Suppressor macrophage (primary cell): ENCODE data around the gene RUNX1.

Experiments
- DNase-seq, 4 experiments: peaks; one replicate each; pipeline ENCODE4 v3.0.0-alpha.2; 2020 to 2022

RUNX1 gene

DNA sequence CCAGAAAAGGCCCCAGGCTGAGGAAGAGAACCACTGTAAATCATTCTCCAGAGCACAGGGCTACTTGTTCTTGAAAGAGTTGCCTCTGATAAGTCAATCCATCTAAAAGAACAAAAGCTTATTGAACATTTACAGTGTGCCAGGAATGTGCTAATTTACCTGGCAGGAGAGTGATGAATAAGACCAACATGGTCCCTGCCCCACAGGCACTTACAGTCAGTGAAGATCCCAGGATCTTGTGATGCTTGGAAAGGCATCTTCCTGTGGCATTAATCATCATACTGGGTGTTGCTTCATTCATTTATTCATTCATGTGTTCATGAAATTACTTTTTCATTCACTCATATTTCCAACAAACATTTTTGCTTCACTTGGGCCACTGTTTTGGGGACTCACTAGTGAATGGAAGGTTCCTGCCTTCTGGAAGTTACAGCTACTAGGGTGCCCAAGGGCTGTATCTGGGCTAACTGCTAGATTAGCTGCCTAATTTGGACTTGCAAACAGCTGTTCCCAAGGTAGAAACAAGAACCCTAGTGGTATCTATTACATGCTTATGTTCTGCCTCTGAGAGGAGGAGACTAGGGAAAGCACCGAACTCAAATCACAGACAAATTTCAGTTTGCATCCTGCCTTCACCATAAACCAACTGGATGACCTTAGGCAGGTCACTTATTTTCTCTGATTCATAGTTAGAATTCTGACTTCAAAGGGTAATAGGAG is 246.8 kb downstream of the RUNX1 start:
- peak in 2 of 4 experiments; percentile 38 to 49 for DNase-seq

DNA sequence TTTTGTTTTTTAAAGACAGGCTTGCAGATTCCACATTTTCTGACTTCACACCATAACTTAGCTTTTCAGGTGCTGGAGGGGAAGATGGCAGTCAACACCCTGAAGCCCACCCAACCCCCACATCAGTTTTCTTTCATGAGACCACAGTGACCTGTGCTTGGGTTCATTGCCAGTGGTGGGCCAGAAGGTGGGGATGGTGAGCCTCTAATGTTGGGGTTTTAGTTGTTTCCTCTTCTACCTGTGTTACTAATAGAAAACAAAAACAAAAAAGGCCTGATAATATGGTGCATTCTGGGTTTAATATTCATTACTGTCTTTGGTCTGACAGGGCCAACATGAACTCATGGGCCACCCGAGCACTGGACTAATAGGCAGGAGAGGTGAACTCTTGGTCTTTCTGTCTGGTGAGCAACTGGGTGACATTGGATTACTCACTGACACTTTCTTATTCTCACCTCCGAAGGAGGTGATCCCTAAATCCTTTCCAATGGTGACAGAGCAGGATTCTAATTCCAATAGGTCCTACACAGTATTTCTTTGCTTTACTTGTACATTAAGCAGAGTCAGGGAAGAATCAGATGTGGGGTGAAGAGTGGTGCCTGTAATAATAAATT is 247.5 kb downstream of the RUNX1 start:
- peak in 1 of 4 experiments; percentile 43 for DNase-seq

DNA sequence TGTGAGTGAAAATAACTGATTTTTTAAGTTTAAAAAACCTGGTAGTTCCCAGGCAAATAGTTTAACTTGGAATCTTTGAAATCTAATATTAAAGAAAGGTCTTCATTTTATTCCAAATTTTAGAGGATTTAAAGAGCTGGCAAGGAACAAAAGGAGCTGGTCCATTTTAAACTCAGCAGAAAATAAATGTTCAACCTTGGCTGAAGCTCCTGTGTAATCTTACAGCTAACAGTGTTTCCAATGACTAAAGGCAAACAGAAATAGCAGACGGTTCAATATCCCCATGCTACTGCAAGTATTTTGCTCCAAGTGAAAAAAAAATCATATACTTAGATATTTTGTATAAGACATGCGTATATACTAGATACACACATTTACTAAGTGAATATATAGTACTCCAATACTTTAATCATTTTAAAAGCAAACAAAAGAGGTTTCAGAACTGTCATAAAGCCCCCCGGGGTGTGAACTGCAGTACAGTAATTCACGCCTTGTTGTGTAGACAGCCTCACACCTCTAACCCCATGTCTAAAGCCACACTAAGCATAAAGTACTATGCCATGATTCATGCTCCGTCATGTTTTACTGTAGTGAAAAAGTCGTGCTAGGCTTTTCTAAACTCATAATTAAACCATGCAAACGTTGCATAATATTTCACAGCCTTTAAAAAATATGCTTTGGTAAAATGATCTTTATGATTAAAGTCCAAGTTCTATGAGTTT is 248.1 kb downstream of the RUNX1 start:
- no peak for DNase-seq

DNA sequence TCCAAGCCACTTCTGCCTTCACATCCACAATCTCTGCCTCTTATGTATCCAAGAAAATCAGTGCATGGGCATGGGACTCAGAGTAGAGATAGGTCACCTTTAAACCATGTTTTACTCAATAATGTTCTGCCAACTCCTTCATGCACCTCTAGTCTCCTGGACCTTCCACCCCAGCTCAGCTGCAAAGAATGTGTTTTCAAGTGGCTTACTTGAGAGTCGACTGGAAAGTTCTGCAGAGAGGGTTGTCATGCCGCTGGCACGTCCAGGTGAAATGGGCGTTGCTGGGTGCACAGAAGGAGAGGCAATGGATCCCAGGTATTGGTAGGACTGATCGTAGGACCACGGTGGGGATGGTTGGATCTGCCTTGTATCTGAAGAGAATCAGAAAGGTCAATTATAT is 250.0 kb downstream of the RUNX1 start:
- no peak for DNase-seq

DNA sequence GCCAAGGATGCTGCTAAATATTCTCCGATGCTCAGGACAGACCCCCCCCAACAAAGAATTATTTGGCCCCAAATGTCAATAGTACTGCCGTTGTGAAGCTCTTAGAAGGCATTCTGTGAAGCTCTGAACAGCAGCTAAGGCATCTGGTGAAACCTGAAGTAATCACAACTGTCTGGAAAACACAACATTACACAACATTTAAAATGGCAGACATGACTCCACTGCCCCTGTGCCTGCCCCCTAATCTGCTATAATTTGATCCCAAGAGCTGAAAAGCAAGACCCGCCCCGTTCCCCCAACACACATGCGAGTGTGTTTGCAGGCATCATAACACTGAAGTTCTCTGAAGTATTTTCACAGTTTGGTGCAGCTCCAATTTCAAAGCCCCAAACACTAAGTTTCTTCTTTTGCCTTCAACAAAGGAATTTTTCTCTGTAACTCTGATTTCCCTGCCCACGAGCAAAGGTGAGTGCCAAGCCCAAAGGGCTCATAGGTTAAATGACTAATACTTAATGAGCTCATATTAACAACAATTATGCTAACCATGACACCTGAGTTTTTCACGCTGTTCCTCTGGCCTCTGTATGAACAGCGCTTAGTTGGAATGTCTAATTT is 251.1 kb downstream of the RUNX1 start:
- DNase-seq = no peak

DNA sequence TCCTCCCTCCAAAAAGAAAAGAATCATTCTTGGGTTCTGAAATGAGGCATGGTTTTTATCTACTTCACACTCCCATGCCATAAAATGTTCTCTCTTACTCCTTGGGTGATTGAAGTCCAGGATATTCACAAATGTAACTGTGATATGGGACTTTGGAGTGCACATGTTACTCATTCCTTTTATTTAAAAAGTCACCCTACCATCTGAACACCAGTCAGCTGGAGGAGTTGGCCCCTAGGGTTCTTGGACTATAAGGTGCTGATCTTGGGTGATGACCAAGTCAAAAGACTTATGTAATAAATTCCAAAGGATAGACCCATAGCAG is 251.9 kb downstream of the RUNX1 start:
- no peak for DNase-seq

DNA sequence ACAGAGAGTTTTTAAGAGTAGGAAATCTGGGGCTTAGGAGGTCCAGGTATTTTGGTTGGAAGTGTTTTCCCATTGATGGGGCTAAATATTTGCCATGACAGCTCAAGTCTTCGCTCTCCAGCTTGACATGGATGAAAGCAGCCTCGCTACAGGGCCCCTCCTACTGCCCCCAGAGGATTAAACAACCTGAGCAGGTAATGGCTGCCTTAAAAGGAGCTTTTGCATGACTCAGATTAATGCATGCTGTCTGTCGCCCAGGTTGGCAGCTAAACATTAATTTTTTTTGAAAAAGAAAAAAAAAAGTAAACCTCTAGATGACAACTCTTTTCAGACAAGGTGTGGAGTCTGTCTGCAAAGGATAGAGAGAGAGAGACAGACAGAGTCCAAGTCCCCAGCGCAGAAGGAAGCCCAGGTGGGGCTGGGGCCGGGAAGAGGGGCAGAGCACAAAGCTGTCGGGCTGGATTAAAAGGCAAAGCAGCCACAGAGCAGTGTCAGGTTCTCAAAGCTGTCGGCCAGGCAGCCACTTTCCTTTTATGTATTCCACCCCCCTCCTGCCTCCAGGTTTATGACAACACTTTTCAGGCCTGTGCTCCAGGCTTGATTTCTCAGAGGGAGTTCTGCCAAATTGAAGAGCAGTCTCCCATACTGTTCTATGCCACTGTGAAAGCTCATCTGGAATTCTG is 252.4 kb downstream of the RUNX1 start:
- DNase-seq = no peak

DNA sequence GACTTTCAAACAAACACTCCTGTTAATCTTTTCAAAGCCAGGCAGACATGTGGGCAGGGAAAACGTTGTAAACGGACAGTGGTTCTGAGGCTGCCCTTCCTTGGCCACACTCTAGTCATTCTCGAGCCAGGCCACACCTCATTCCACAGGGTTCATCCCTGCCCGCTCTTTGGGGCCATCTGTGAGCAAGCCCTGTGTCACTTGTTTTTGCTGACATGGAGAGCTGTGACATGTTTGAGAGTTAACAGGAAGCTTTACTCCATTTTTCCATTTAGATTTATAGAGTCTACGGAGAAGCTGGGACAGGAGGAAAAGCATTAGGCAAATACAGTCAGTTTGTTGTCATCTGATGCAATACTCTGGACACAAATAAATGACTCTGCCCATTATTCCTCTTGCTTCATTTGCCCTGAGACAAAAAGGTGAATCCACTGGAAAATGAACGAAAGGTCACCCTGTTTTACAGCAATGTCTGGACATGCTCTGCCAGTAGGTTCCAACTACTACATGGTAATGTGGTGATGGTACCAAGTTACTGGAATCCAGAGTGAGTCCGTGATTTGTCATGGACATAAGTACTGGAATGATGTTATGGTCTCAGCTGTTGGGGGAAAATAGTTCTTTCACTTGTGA is 253.4 kb downstream of the RUNX1 start:
- DNase-seq = peak in 3 of 4 experiments; percentile 24 to 39 (median 30)

DNA sequence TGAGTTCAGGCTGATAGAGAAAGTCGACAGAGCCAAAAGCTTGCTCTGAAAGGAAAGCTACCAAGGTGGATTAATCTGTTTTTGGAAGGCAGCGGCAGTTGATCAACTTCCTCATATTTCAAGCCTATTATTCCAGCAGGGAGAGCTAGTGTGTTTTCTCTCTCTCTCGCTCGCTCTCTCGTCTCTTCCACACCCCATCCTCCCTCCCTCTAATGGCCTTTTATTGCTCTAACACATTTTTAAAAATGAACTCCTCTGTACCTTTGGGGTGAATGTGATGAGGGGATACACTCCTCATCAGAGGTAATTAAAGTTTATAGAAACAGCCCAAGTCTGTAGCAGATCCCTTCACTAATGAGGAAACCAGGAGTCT is 253.9 kb downstream of the RUNX1 start:
- peak in 3 of 4 experiments; percentile 16 to 40 (median 39) for DNase-seq

DNA sequence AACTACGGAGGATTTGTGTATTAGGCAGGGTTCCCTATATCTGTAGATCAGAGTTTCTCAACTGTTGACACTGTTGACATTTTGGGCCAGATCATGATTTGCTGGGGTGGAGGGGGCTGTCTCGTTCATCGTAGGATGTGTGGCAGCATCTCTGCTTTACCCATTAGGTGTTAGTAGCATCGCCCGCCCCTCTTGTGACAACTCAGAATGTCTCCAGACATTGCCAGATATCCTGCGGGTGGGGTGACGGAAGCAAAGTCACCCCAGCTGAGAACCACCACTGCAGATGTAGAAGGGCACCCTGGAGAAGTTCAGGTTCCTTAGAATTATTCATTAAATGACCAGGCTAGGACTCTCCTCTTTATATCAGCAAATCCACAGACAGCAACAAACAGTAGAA is 254.4 kb downstream of the RUNX1 start:
- no peak for DNase-seq

DNA sequence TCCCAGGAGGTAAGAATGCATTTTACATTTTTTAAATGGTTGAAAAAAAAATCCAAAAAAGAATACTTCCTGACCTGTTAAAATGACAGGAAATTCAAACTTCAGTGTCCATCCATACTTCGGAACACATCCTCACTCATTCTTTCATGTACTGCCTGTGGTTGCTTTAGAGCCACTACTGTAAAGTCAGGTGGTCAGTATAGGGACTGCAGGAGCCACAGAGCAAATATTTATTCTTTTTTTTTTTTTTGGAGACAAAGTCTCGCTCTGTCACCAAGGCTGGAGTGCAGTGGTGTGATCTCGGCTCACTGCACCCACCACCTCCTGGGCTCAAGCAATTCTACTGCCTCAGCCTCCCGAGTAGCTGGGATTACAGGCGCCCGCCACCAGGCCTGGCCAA is 255.6 kb downstream of the RUNX1 start:
- DNase-seq = no peak

DNA sequence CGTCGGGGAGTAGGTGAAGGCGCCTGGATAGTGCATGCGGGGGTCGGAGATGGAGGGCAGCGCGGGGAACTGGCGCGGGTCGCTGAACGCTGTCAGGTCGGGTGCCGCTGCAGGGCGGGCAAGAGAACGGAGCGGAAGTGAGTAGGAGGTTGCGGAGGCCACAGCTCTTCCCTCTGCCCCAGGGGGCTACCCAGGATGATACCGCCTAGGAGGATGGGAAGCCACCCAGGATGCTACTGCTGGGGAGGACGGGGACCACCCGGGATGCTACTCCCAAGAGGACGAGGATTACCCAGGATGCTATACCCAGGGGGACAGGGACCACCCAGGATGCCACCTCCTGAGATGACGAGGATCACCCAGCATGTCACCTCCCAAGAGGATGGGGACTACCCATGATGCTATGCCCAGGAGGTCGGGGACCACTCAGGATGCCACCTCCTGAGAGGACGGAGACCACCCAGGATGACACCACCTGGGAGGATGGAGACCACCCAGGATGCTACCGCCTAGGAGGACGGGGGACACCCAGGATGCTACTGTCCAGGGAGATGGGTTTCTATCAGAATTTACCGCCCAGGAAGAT is 256.5 kb downstream of the RUNX1 start:
- DNase-seq = no peak

DNA sequence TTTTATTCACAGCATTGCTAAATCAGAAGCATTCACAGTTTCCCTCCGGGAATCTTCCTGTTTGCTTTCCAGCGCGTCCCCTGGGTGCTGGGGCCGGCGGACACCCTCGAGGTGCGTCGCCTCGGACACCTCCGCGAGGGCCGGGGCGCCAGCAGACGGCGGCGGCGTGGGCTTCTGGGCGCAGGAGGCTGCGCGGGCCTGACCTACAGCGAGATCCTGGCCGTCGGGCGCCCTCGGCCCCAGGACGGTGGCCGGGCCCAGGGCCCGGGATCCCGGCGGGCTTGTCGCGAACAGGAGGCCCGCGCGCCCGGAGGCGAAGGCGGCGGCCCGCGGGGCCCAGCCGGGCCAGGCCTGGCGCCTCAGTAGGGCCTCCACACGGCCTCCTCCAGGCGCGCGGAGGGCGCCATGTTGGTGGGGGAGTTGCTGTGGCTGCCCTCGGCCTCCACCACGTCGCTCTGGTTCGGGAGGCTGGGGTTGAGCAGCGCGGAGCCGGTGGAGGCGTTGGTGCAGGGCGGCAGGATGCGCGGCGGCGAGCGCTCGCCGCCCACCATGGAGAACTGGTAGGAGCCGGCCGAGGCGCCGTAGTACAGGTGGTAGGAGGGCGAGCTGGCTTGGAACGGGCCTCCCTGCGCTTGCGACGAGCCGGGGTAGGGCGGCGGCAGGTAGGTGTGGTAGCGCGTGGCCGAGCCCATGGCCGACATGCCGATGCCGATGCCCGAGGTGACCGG is 257.2 kb downstream of the RUNX1 start:
- DNase-seq = no peak

DNA sequence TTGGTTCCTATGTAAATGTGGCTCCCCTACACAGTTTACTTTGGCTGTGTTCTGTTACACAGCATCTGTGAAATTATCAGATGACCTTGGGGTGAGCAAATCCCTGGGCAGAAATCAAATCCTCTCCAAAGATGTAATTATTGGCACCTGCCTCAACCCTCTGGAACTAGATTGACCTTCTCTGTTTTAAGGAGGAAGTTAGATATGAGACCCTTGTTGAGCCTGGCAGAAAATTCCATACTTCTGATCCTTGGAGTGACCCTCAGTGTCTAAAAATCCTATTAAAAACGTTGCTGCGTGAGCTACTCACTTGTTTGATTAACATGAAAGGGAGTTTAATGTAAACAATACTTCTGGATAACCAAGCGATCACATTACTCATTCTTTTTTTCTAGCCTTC is 258.3 kb downstream of the RUNX1 start:
- no peak for DNase-seq

DNA sequence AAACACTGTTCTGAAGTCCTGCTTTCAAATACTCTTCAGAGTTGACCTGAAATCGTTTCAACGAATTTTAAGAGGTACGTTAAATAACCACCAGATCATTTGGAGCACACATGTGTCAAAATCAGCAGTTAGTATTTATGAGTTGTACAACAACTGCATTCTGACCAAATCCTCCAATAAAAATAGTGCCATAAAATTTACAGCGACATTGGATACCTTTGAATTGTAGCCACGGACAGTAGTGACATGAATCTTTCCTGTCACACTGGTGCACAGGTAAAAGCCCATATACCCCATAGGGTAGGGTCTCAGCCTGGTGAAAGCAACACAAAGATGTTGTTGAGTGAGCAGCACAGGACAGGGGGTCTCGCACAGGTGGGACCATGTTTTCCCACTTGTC is 258.8 kb downstream of the RUNX1 start:
- DNase-seq = no peak

DNA sequence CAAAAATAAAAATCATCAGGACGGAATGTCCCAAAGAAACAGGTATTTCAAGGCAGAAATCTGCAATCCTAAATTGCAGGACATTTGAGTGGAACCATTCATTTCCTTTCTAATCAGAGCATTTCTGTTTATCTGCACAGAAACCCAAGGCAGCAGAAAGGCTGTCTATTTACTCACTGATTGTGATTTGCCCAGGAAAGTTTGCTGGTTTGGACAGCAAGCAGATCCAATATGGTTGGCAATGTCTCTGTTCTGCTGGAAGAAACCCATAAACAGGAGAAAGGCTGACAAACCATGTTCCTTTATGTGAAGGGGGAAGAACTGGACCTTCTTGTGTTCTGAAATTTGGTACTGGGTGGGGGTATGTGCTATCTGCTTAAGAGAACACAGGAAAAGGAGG is 260.2 kb downstream of the RUNX1 start:
- no peak for DNase-seq

DNA sequence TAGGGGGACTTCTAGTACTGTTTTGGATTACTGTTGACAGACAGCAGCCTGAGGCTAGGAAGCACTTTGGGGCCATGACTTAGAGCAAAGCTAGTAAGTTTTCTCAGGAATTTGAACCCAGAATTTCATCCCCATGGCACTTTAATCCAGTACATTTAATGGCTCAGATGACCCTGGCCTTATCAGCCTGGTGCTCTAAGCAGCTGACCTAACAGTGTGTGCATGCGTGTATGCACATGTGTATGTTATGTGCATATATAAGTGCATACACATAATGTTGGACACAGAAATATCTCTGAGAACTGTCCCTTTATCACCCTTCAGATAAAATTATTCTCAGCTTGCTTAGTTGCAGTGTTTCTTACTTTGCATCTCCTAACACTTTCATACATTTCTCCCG is 265.3 kb downstream of the RUNX1 start:
- no peak for DNase-seq

DNA sequence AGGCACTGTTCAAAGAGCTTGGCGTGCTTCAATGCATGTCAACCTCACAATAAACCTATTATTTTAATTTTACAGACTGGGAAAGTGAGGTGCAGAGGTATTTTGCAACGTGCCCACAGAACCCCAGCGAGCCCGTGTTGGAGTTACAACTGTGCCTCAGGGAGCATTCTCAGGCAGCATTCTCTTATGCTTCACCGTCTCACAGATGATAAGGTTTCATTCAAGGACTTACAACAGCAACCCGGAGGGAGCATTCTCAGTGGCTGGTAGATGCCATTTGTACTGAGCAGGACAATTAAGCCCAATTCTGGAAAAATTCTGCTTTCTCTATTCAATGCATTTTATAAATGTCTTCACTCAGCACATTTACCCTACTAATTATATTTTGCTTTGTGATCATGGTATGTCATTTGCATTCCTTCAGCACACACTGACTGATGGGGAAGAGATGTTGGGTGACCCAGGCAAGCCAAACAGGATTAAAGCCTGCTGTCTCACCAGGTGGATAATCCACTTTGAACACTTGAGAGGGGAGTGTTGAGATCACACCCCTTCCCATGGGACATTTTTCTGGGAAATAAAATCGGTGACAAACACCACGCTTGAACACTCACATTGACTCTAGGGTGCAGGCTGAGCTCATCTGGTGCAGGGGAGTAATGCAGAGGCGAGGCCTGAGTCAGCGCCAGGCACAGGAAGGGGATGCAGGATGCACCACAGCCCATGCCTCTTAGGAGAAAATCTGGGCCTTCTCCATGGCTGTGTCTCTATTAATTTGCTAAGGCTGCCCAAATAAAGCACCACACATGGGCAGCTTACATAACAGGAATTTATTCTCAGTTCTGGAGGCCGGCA is 266.4 kb downstream of the RUNX1 start:
- DNase-seq = no peak

DNA sequence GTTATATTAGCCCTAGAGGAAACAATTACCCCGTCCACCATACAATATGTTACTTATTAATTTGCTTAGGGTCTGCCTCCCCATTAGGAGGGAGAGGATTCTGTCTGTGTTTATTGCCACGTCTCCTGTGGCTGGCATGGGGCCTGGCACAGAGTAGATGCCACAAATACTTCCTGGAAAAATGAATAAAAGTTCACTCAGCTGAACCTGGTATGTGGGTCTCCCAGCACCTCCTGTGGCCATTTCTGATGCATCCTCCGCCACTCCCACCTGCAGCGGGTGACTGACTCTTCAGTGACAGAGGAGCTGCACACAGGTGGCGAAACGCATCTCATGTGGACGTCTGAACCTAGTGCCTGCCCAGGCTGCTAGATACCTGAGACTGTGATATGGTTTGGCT is 267.6 kb downstream of the RUNX1 start:
- DNase-seq = no peak

DNA sequence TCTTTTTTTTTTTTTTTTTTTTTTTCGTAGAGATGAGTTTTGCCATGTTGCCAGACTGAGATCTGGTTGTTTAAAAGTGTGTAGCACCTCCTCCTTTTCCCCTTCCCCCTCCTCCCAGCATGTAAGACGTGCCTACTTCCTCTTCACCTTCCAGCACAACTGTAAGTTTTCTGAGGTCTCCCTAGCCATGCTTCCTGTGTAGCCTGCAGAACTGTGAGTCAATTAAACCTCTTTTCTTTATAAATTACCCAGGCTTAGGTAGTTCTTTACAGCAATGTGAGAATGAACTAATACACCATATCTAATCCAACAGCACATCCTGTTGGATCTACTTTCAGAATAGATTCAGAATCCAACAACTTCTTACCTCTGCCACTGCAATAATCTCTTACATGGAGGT is 269.2 kb downstream of the RUNX1 start:
- no peak for DNase-seq

DNA sequence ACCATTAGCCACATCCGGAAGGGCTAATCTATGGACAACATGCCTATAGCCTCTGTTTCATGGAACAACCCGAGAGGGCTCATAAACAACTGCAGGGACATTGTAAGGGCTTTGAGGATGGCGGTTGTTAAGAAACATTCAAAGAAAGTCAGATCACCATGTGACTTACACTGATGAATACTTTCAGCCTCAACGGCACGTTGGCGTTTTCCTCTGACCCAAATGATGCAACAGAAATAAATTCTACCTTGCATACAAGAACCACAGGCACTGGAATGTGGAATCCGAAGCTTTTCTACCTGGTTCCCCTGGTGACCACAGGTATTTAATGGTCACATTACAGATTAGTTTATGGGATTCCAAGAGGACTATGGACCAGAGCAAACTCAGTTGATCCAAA is 273.3 kb downstream of the RUNX1 start:
- DNase-seq = no peak
